SW480 (cell line): ENCODE measurements around the gene ZNF521.

Source experiments
- DNase-seq: peaks from one replicate; pipeline ENCODE4 v3.0.0-alpha.2; 2016; ENCODE audit warnings: low spot score

The ZNF521 gene

GRCh38 chr18:25167612-25168410 lies 184.2 kb downstream of the ZNF521 start:
- DNase-seq: no peak

GRCh38 chr18:25166113-25166512 lies 185.9 kb downstream of the ZNF521 start:
- no peak for DNase-seq

- DNase-seq: no peak
These were observed 186.8 kb downstream of the ZNF521 start for GRCh38 chr18:25164848-25165811.

GRCh38 chr18:25164211-25164847 lies 187.6 kb downstream of the ZNF521 start:
- no peak for DNase-seq

- DNase-seq: no peak
These were observed 198.5 kb downstream of the ZNF521 start for GRCh38 chr18:25153426-25153825.

- no peak for DNase-seq
These were observed 204.0 kb downstream of the ZNF521 start for GRCh38 chr18:25147877-25148488.

GRCh38 chr18:25146512-25146910 lies 205.5 kb downstream of the ZNF521 start:
- no peak for DNase-seq

- DNase-seq: no peak
These were observed 206.0 kb downstream of the ZNF521 start for GRCh38 chr18:25145731-25146511.

- no peak for DNase-seq
These were observed 207.1 kb downstream of the ZNF521 start for GRCh38 chr18:25144820-25145219.

- no peak for DNase-seq
These were observed 210.1 kb downstream of the ZNF521 start for GRCh38 chr18:25141886-25142285.

- no peak for DNase-seq
These were observed 210.6 kb downstream of the ZNF521 start for GRCh38 chr18:25141399-25141798.

GRCh38 chr18:25140962-25141308 lies 211.0 kb downstream of the ZNF521 start:
- DNase-seq: no peak

GRCh38 chr18:25140124-25140961 lies 211.6 kb downstream of the ZNF521 start:
- no peak for DNase-seq

GRCh38 chr18:25137197-25137472 lies 214.8 kb downstream of the ZNF521 start:
- no peak for DNase-seq

- DNase-seq: no peak
These were observed 215.4 kb downstream of the ZNF521 start for GRCh38 chr18:25136416-25137196.

GRCh38 chr18:25134861-25135260 lies 217.1 kb downstream of the ZNF521 start:
- no peak for DNase-seq

GRCh38 chr18:25133879-25134278 lies 218.1 kb downstream of the ZNF521 start:
- no peak for DNase-seq

- no peak for DNase-seq
These were observed 219.0 kb downstream of the ZNF521 start for GRCh38 chr18:25132786-25133496.

GRCh38 chr18:25126751-25127150 lies 225.2 kb downstream of the ZNF521 start:
- no peak for DNase-seq
